ENCODE results near the gene CAPRIN1.

The CAPRIN1 gene

GRCh38 chr11:34145073-34145472 is 93.5 kb downstream of the CAPRIN1 start:
- DNase-seq (ENCODE audit: low read depth in 3 of 3): no peak

GRCh38 chr11:34145847-34146381 is 94.4 kb downstream of the CAPRIN1 start:
- DNase-seq (ENCODE audit: low read depth in 3 of 3): no peak

GRCh38 chr11:34146411-34146810 is 94.9 kb downstream of the CAPRIN1 start:
- no peak for DNase-seq (ENCODE audit: low read depth in 3 of 3)

- DNase-seq (ENCODE audit: low read depth in 3 of 3): no peak
Measured at GRCh38 chr11:34146866-34147265, 95.3 kb downstream of the CAPRIN1 start.

- no peak for DNase-seq (ENCODE audit: low read depth in 3 of 3)
Measured at GRCh38 chr11:34147581-34147980, 96.0 kb downstream of the CAPRIN1 start.

- no peak for DNase-seq (ENCODE audit: low read depth in 3 of 3)
Measured at GRCh38 chr11:34148504-34149165, 97.1 kb downstream of the CAPRIN1 start.

- DNase-seq (ENCODE audit: low read depth in 3 of 3): no peak
Measured at GRCh38 chr11:34149274-34149673, 97.7 kb downstream of the CAPRIN1 start.

- DNase-seq (ENCODE audit: low read depth in 3 of 3): no peak
Measured at GRCh38 chr11:34149786-34150185, 98.3 kb downstream of the CAPRIN1 start.

- DNase-seq (ENCODE audit: low read depth in 3 of 3): no peak
Measured at GRCh38 chr11:34150494-34151151, 99.1 kb downstream of the CAPRIN1 start.
